Stimulated activated CD4-positive, alpha-beta T cell treated with anti-CD3 and anti-CD28 coated beads, Interleukin-4, amount 100 ng/mL, for 1 hour (primary cell): ENCODE results near the gene GPN3.
"Not testable (repeated sequence)": the region's sequence is repeated elsewhere in the genome, so short reads cannot be mapped to it uniquely, and the experiment has no call there.

Source experiments
- DNase-seq: peaks from one replicate; pipeline ENCODE4 v3.0.0-alpha.2; 2020

Gene GPN3

DNA sequence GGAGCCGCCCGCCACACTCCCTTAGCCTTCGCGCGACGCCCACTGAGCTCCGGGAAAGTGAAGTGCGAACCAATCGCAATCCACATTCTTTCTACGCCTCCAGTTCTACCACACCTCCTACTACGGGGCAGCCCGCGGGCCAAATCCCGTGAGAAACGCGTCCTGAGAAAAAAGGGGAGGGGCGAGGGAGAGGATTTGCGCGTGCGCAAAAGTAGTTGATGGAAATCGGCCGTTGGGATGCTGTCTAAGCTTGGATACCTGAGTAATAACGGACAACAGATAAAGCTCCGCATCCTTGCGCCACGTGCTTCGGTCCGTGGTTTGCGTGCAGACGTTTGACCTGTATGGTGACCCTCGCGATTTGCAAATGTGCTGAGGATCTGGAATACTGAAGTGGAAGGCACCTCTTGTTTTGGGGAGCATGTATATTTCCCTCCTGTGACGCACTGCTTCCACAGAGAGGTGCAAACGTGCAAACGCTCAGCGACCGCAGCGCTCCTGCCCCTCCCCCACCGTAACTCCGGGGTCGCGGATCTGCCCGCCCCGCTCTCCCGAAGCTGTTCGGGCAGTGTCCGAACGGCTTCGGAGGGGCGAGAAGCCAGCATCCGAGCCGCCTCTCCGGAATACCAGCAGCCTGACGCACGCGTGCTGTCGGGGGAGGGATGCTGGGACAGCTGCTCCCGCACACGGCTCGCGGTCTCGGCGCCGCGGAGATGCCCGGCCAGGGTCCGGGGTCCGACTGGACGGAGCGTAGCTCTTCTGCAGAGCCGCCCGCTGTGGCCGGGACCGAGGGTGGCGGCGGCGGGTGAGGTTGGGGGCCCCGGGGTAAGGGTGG lies at the start of gene GPN3, which contains the start of gene FAM216A:
Gene GPN3 (minus strand): TSS at position 44 of the 835 bp plus-strand sequence. CDS start 54 bp downstream, outside the sequence.
Gene FAM216A (plus strand): TSS at position 632 of the 835 bp plus-strand sequence. CDS start 31 bp downstream, at position 663.
- DNase-seq: peak; percentile 91

DNA sequence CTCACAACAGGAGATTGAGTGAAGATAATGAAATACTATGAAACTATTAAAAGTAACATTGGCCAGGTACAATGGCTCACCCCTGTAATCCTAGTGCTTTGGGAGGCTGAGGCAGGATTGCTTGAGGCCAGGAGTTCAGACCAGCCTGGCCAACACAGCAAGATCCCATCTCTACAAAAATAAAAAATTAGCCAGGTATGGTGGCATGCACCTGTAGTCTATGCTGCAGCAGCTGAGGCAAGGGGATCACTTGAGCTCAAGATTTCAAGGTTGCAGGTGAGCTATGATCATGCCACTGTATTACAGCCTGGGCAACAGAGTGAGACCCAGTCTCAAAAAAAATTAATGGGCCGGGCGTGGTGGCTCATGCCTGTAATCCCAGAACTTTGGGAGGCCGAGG lies 48.9 kb upstream of the GPN3 start:
- DNase-seq: no peak

DNA sequence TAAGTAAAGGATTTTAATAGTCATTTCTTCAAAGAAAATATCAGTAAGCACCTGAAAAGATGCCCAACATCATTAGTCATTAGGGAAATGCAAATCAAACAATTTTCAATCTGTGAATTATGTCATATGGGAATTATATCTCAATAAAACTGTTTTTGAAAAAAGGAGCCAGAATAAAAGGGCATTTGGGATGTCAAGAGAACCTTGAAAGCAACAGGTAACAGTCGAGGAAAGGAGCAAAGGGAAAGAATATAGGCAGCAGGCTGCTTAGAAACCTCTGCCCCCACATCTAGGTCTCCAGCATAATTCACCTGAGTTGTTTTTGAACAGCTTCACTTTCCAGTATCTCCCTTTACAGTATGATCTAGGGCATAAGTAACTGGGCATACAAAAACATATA lies 46.3 kb upstream of the GPN3 start:
- no peak for DNase-seq

DNA sequence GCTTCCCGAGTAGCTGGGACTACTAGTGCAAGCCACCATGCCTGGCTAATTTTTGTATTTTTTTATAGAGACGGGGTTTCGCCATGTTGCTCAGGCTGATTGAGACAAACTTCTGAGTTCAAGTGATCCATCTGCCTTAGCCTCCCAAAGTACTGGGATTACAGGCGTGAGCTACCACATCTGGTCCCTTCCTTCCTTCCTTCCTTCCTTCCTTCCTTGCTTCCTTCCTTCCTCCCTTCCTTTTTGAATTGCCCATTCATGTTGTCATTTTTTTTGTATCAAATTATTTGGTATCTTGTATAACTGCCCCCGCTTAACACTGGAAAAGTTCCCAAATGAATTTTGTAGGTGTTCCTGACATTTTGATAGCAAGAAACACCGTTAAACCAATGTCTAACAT lies 45.8 kb upstream of the GPN3 start:
- DNase-seq: no peak

GRCh38 chr12:110508071-110508586 lies 40.1 kb upstream of the GPN3 start:
- no peak for DNase-seq

- no peak for DNase-seq
Measured at GRCh38 chr12:110505332-110505731, 37.3 kb upstream of the GPN3 start.

- DNase-seq: no peak
Measured at GRCh38 chr12:110503432-110503831, 35.4 kb upstream of the GPN3 start.

GRCh38 chr12:110501752-110502738 lies 34.0 kb upstream of the GPN3 start, which contains the start of the genes RAD9B and VPS29:
RAD9B (plus strand) TSS chr12:110502331; CDS start chr12:110502338, 7 bp downstream.
VPS29 (minus strand) TSS chr12:110502111; CDS start chr12:110502051, 60 bp downstream.
- DNase-seq: peak; percentile 98

DNA sequence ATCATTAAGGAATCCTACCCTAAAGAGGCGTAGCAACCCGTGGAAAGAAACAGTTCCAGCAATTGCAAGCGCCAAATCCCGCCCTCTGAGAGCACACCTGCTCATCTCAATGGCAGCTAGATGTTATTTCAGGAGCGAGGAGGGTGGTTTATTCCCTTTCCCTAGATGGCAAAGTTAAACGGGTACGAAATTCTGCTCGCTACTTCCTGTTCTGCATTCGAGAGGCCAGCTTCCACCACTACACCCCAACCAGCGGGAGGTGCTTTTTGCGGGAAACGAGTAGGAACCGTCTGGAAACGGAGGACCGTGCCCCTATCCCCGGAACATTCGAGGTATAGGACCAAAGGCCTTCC lies 33.3 kb upstream of the GPN3 start:
- DNase-seq: peak; percentile 17

DNA sequence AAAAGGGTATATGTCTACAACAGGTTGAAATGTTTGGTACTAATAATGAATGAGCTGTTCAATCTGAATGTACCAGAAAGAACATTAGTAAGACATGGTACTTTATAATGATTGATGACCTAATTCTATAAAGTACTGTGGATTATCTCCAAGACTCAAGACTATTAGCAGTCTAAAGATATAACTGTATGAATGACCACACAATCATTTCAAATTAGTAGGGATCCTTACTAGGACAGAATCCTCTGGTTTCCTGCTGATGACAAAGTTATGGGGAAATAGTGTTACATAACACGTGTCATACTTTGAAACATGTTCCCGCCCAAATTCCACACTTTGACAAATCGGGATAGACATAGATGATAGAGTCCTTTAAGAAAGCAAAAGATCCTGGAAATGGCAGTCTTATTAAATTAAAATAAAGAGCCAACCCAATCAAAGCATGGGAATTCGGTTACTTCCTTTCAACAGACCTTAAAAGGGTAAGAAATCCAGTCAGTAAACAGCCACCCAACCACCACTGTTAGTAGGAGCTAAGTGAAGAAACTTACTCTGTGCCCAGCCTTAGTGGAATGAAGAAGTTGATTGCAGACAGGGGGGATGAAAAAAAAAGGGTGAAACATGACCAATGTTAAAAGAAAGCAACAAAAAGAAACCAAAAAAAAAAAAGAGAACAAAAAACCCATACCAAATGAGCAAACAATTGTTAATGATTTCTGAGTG lies 31.1 kb upstream of the GPN3 start:
- DNase-seq: no peak

- DNase-seq: no peak
Measured at GRCh38 chr12:110475426-110475825, 7.4 kb upstream of the GPN3 start.

GRCh38 chr12:110467847-110468213 lies 227 bp downstream of the GPN3 start:
- DNase-seq: no peak

GRCh38 chr12:110466791-110467190 lies 1.3 kb downstream of the GPN3 start:
- no peak for DNase-seq

GRCh38 chr12:110465765-110466164 lies 2.3 kb downstream of the GPN3 start:
- DNase-seq: not testable (repeated sequence)

DNA sequence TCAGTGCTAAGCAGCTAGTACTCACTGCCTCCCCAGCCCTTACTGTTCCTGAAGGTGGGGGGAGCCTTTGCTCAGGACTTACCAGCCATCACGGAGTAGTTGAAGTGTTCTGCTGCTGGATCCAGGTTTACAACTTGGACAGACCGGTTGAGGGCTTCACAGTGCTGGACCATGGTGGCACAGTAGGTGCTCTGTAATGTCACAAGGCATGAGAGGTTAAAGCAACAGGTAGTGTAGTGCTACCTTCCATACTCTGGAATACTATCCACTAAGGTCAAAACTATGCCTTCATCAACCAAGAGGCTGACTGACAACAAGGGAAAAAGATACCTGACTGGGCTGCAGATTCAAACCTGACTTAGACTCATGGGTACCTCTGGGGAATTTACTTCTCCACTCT lies 3.0 kb downstream of the GPN3 start:
- DNase-seq: no peak

DNA sequence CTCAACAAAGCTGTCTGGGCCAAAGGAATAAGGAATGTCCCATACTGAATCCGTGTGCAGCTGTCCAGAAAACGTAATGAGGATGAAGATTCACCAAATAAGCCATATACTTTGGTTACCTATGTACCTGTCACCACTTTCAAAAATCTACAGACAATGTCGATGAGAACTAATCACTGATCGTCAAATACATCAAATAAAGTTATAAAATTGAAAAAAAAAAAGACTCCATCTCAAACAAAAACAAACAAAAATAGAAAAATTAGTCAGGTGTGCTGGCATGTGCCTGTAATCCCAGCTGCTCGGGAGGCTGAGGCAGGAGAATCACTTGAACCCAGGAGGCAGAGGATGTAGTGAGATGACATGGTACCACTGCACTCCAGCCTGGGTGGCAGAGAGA lies 6.9 kb downstream of the GPN3 start:
- not testable (repeated sequence) for DNase-seq

- no peak for DNase-seq
Measured at GRCh38 chr12:110458756-110459155, 9.3 kb downstream of the GPN3 start.

GRCh38 chr12:110453569-110454296 lies 14.3 kb downstream of the GPN3 start:
- DNase-seq: no peak

DNA sequence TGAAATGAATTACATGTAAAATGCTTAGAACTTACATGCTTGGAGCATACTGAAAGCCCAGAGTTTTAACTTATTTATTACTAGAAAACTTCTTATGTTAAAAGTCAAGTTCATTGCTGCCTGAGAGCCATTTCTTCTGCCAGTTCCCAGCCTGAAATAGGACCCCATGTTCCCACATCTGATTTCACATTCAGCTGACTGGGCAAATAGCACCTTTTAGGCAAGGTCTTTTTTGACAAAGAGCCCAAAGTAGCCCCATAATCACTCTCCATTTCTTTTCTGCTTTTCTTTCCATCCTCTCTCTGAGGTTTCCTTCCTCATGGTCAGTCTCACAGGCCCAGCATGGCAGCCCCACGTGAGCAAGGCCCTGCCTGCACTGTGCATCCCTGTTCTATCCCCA lies 16.8 kb downstream of the GPN3 start:
- no peak for DNase-seq

DNA sequence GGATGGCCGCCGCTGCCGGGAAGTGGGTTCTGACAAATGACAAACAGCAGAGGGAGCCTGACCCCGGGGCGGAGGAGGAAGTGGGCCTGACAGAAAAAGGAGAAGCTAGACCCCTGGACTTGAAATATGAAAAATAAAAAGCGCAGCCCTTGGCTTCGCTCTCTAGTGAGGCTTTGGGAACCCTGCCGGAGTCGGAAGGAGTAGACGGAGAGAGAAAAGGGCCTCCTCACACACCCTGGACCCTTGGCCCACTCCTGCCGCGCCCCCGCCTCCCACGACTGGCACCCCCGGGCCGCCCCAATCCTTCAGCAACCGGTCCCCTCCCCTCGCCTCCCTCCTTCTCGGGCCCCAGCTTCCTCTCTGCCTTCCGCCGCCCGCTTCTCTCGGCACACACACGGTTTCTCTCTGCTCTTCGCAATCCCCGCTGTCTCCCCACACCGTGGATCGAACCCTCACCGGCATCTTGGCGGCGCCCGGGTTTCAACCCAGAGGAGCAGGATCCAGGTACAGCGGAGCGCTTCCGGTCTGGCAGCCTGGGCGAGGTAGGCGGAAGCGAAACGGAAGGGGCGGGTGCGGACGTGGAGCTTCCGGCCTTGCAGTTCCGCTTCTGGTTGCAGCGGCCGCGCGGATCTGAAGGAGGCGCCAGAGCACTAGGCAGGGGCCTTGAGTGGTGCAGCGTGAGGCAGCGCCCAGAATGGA lies 18.1 kb downstream of the GPN3 start, which contains the start of gene ARPC3:
Gene ARPC3 (minus strand): TSS at position 539 of the 699 bp plus-strand sequence. CDS start 77 bp downstream, at position 462.
- peak; percentile 94 for DNase-seq

DNA sequence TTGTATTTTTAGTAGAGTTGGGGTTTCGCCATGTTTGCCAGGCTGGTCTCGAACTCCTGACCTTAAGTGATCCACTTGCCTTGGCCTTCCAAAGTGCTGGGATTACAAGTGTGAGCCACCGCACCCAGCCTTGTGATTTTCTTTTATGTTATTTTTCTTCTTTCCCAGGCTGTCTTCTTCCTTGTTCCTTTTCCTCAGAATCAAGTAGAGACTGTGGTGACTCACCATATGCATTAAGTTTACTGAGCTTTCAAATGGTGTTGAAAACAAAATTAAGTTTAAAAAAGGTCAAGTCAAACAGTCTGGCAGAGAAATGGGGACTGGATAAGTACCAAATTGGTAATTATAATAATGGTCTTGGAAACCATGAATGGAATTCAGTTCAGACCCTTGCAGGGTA lies 23.6 kb downstream of the GPN3 start:
- DNase-seq: no peak
